ENCODE results near the gene FIS1.
"Not testable (repeated sequence)": the region's sequence is repeated elsewhere in the genome, so short reads cannot be mapped to it uniquely, and the experiment has no call there.

FIS1 gene

GRCh38 chr7:101244375-101245146 is at the start of gene FIS1:
Gene FIS1 (minus strand): TSS chr7:101245081. CDS start chr7:101245004, 77 bp downstream.
- peak; percentile 95 for DNase-seq

- no peak for DNase-seq
Measured at GRCh38 chr7:101294039-101294831, 49.4 kb upstream of the FIS1 start.

- DNase-seq: not testable (repeated sequence)
Measured at GRCh38 chr7:101293069-101294021, 48.5 kb upstream of the FIS1 start.

- DNase-seq: not testable (repeated sequence)
Measured at GRCh38 chr7:101292566-101292965, 47.7 kb upstream of the FIS1 start.

GRCh38 chr7:101290186-101291037 is 45.5 kb upstream of the FIS1 start:
- peak; percentile 62 for DNase-seq

- not testable (repeated sequence) for DNase-seq
Measured at GRCh38 chr7:101289687-101290086, 44.8 kb upstream of the FIS1 start.

GRCh38 chr7:101288439-101288838 is 43.6 kb upstream of the FIS1 start:
- no peak for DNase-seq

GRCh38 chr7:101287032-101287431 is 42.2 kb upstream of the FIS1 start:
- no peak for DNase-seq

- not testable (repeated sequence) for DNase-seq
Measured at GRCh38 chr7:101285880-101286279, 41.0 kb upstream of the FIS1 start.

GRCh38 chr7:101285171-101285570 is 40.3 kb upstream of the FIS1 start:
- DNase-seq: no peak

- DNase-seq: not testable (repeated sequence)
Measured at GRCh38 chr7:101280912-101281311, 36.0 kb upstream of the FIS1 start.

- DNase-seq: no peak
Measured at GRCh38 chr7:101278461-101279292, 33.8 kb upstream of the FIS1 start.

GRCh38 chr7:101277155-101277554 is 32.3 kb upstream of the FIS1 start:
- no peak for DNase-seq

GRCh38 chr7:101273206-101273605 is 28.3 kb upstream of the FIS1 start:
- DNase-seq: no peak

GRCh38 chr7:101271021-101271420 is 26.1 kb upstream of the FIS1 start:
- no peak for DNase-seq

GRCh38 chr7:101269664-101270063 is 24.8 kb upstream of the FIS1 start:
- no peak for DNase-seq

- no peak for DNase-seq
Measured at GRCh38 chr7:101265622-101266516, 21.0 kb upstream of the FIS1 start.

- not testable (repeated sequence) for DNase-seq
Measured at GRCh38 chr7:101264102-101264706, 19.3 kb upstream of the FIS1 start.

GRCh38 chr7:101258243-101258731 is 13.4 kb upstream of the FIS1 start:
- no peak for DNase-seq
